Activated naive CD4-positive, alpha-beta T cell treated with anti-CD3 and anti-CD28 coated beads, Interleukin-2, amount 10 ng/mL, durations not matched to agents 5 hours and 36 hours (primary cell): ENCODE results near the gene SRRM3. TPM values are rescaled to one million over a fixed set of nuclear protein-coding genes. Genes with fewer than 3 reads are reported as not detected.

Experiments
- total RNA-seq, 2 experiments: library from RNA; stranded (reverse); gene quantifications; one replicate each; pipeline ENCODE4 v1.2.3, GENCODE V29; 2021

Gene SRRM3, protein sequence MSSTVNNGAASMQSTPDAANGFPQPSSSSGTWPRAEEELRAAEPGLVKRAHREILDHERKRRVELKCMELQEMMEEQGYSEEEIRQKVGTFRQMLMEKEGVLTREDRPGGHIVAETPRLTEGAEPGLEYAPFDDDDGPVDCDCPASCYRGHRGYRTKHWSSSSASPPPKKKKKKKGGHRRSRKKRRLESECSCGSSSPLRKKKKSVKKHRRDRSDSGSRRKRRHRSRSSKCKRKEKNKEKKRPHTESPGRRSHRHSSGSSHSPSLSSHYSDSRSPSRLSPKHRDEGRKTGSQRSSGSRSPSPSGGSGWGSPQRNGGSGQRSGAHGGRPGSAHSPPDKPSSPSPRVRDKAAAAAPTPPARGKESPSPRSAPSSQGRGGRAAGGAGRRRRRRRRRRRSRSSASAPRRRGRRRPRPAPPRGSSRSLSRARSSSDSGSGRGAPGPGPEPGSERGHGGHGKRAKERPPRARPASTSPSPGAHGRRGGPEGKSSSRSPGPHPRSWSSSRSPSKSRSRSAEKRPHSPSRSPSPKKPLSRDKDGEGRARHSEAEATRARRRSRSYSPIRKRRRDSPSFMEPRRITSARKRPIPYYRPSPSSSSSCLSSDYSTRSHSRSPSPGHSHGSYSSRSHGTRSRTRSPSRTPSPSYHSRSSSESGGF
- total RNA-seq = not detected

DNA sequence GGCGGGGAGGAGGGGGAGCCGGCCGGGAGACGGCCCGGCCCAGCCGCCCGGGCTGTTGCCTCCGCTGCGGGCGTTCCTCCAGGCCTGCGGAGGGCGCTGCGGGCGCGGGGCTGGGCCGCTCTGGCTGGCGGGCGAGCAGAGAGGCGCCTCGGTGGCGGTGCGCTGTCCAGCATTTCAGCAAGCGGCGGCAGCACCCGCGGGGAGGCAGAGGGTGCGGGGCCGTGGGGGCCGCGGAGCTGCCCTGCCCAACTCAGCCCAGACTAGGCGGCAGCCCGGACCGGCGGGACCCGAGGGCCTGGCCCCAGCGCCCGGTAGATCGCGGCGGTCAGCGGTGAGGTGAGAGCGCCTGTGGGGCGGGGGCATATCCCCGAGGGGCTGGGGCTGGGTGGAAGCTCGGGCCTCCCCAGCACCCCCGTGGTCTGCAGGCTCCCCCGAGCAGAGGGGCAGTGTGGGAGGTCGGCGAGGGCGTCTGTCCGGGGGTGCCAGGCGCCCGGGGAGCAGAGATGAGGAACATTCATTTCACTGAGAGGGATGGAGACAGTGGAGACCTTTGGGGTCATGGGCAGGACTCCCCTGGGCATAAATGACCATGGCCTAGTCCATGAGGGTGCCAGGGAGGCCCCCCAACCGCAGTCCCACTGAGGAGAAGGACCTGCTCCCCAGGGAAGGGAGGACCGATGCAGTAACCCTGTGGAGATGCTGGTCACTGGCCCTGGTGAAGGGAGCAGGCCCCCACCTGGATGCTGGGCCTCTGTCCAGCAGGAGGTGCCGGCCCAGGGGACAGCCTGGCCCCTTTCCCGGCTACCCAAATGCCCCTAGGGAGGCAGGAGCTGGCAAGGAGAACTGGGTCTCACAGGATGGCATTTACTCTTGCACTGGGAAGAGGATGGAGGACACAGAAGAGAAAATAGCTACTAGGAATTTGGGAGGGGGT lies at the start of gene SRRM3:
Gene SRRM3, plus strand, starts transcription at position 165 of the 934 bp plus-strand sequence. CDS start 33,171 bp downstream, outside the sequence.

DNA sequence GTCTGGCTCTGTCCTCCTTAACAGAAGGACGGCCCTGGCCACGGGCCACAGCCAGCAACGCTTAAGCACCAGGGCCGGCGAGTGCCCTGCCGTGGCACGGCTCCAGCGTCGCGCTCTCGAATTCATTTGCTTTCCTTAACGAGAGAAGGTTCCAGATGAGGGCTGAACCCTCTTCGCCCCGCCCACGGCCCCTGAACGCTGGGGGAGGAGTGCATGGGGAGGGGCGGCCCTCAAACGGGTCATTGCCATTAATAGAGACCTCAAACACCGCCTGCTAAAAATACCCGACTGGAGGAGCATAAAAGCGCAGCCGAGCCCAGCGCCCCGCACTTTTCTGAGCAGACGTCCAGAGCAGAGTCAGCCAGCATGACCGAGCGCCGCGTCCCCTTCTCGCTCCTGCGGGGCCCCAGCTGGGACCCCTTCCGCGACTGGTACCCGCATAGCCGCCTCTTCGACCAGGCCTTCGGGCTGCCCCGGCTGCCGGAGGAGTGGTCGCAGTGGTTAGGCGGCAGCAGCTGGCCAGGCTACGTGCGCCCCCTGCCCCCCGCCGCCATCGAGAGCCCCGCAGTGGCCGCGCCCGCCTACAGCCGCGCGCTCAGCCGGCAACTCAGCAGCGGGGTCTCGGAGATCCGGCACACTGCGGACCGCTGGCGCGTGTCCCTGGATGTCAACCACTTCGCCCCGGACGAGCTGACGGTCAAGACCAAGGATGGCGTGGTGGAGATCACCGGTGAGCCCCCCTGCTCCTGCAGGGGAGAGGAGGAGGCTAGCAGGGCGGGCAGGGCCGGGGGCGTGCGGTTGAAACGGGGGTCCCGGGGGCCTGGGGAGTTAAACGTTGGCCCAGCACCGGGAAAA lies 100.9 kb downstream of the SRRM3 start, which contains the start of gene HSPB1:
Gene HSPB1, plus strand, starts transcription at position 327 of the 855 bp plus-strand sequence. Its CDS starts 40 bp downstream, at position 367.

Other genes with a start within 250 kb of the SRRM3 start
- 10 to 100 TPM; 26.0 to 27.8 TPM for gene TMEM120A, start 207.3 kb upstream of the SRRM3 start, total RNA-seq
- 10 to 100 TPM; 27.4 to 28.7 TPM for gene STYXL1, start 153.9 kb upstream of the SRRM3 start, total RNA-seq
- 100 to 1,000 TPM; 135 to 137 TPM for gene MDH2, start 153.8 kb upstream of the SRRM3 start, total RNA-seq
- gene HSPB1, start 100.8 kb downstream of the SRRM3 start, total RNA-seq = 10 to 100 TPM; 28.9 to 34.0 TPM
- 10 to 100 TPM; 62.1 to 62.5 TPM for gene YWHAG, start 157.1 kb downstream of the SRRM3 start, total RNA-seq
- under 1 TPM; 0.23 to 0.31 TPM for gene SSC4D, start 207.8 kb downstream of the SRRM3 start, total RNA-seq
- gene ZP3, start 223.1 kb downstream of the SRRM3 start, total RNA-seq = 1 to 10 TPM; 6.7 to 8.0 TPM